ENCODE results near the gene SDHA. TPM values are rescaled to one million over a fixed set of nuclear protein-coding genes. Genes with fewer than 3 reads are reported as not detected.
"Not testable (repeated sequence)": the region's sequence is repeated elsewhere in the genome, so short reads cannot be mapped to it uniquely, and the experiment has no call there.

The SDHA gene
- total RNA-seq, 1 donor from 2014 or later, result 130 TPM

GRCh38 chr5:257148-257547 is 39.0 kb downstream of the SDHA start:
- TF ChIP-seq, protein P1, sequence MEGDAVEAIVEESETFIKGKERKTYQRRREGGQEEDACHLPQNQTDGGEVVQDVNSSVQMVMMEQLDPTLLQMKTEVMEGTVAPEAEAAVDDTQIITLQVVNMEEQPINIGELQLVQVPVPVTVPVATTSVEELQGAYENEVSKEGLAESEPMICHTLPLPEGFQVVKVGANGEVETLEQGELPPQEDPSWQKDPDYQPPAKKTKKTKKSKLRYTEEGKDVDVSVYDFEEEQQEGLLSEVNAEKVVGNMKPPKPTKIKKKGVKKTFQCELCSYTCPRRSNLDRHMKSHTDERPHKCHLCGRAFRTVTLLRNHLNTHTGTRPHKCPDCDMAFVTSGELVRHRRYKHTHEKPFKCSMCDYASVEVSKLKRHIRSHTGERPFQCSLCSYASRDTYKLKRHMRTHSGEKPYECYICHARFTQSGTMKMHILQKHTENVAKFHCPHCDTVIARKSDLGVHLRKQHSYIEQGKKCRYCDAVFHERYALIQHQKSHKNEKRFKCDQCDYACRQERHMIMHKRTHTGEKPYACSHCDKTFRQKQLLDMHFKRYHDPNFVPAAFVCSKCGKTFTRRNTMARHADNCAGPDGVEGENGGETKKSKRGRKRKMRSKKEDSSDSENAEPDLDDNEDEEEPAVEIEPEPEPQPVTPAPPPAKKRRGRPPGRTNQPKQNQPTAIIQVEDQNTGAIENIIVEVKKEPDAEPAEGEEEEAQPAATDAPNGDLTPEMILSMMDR (IDR thresholded peaks at IDR 0.05), result no peak
- H3K9me3 Mint-ChIP-seq (ENCODE audit: unreplicated experiment), result no peaks in the 10 kb centered on the region
- H3K27me3 Mint-ChIP-seq (ENCODE audit: unreplicated experiment), result no peaks in the 10 kb centered on the region
- no peaks in the 10 kb centered on the region for H3K4me1 Mint-ChIP-seq (ENCODE audit: unreplicated experiment)
- no peak overlapping the region for H3K27ac Mint-ChIP-seq (ENCODE audit: unreplicated experiment)
- DNase-seq (ENCODE audit: extremely low spot score, unreplicated experiment), result no peak
- no peak overlapping the region for H3K4me3 Mint-ChIP-seq (ENCODE audit: unreplicated experiment)
- peaks cover 41% of the 10 kb centered on the region for H3K36me3 Mint-ChIP-seq (ENCODE audit: unreplicated experiment)

DNA sequence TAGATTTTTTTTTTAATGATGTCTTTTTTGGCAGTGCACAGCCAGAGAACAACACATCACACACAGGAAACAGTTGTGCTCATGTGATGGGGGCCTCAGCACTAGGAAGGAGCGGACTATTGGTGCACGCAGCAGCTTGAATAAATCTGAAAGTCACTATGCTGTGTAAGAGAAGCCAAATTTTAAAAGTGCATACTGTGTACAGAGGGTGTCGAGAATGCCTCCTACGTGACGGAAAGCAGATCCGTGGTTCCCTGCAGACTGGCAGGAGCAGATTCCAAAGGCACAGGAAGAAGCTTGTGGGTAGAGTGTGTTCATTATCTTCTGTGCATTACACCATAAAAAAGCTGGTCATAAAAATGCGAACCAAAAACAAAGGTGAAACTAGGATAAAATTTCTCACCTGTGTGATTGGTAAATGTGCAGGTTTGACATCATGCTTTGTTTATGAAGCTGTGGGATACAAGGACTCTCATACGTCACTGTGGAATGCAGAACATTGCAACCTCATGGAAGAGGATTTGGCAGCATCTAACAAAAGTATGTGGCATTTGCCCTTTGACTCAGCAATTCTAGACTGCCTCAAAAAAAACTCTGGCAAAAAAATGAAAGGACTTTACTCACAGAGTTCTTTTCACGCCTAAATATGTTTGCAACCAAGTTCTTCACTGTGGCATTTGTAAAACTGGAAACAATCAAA is 45.3 kb downstream of the SDHA start:
- DNase-seq (ENCODE audit: extremely low spot score, unreplicated experiment); H3K9me3 Mint-ChIP-seq (ENCODE audit: unreplicated experiment); H3K27me3 Mint-ChIP-seq (ENCODE audit: unreplicated experiment): not testable (repeated sequence)
- H3K4me1 Mint-ChIP-seq (ENCODE audit: unreplicated experiment), result peaks cover 53% of the 10 kb centered on the region
- H3K4me3 Mint-ChIP-seq (ENCODE audit: unreplicated experiment), result peak overlapping the region; percentile 56
- peak overlapping the region; percentile 97 for H3K27ac Mint-ChIP-seq (ENCODE audit: unreplicated experiment)
- peaks cover 12% of the 10 kb centered on the region for H3K36me3 Mint-ChIP-seq (ENCODE audit: unreplicated experiment)

DNA sequence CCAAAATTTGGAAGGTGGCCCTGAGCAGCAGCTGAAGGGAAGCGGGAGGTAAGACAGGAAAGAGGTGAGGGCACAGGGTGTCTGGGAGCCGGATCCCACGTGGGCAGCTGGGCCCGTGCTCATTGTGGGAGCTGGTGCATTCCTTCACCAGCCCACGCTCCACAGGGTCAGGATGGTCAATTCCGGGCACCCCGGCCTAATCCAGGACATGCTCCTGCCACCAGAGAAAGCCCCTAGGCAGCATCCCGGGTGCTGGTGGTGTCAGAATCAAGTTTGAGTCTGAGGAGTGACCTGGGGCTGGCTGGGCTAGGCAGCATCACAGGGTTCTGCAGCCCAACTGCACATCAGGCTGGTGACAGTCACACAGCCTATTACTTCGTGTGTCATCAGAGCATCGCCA is 46.2 kb downstream of the SDHA start:
- H3K27ac Mint-ChIP-seq (ENCODE audit: unreplicated experiment), result peak overlapping the region; percentile 97
- TF ChIP-seq, protein P1 (IDR thresholded peaks at IDR 0.05), result no peak
- H3K4me3 Mint-ChIP-seq (ENCODE audit: unreplicated experiment), result peak overlapping the region; percentile 56
- H3K27me3 Mint-ChIP-seq (ENCODE audit: unreplicated experiment), result no peaks in the 10 kb centered on the region
- no peak for DNase-seq (ENCODE audit: extremely low spot score, unreplicated experiment)
- H3K9me3 Mint-ChIP-seq (ENCODE audit: unreplicated experiment), result no peaks in the 10 kb centered on the region
- H3K4me1 Mint-ChIP-seq (ENCODE audit: unreplicated experiment), result peaks cover 53% of the 10 kb centered on the region
- peaks cover 10% of the 10 kb centered on the region for H3K36me3 Mint-ChIP-seq (ENCODE audit: unreplicated experiment)

GRCh38 chr5:266311-267026 is 48.3 kb downstream of the SDHA start:
- Mint-ChIP-seq H3K27ac (ENCODE audit: unreplicated experiment) (peak overlapping the region; percentile 97), H3K4me3 (ENCODE audit: unreplicated experiment) (peak overlapping the region; percentile 55), H3K4me1 (ENCODE audit: unreplicated experiment) (peaks cover 63% of the 10 kb centered on the region)
- DNase-seq (ENCODE audit: extremely low spot score, unreplicated experiment); H3K27me3 Mint-ChIP-seq (ENCODE audit: unreplicated experiment); H3K9me3 Mint-ChIP-seq (ENCODE audit: unreplicated experiment); H3K36me3 Mint-ChIP-seq (ENCODE audit: unreplicated experiment): not testable (repeated sequence)

- TF ChIP-seq, protein P1 (IDR thresholded peaks at IDR 0.05), result no peak
- peaks cover 63% of the 10 kb centered on the region for H3K4me1 Mint-ChIP-seq (ENCODE audit: unreplicated experiment)
- H3K27ac Mint-ChIP-seq (ENCODE audit: unreplicated experiment), result peak overlapping the region; percentile 97
- H3K4me3 Mint-ChIP-seq (ENCODE audit: unreplicated experiment), result no peak overlapping the region
- no peaks in the 10 kb centered on the region for H3K9me3 Mint-ChIP-seq (ENCODE audit: unreplicated experiment)
- H3K27me3 Mint-ChIP-seq (ENCODE audit: unreplicated experiment), result no peaks in the 10 kb centered on the region
- peaks cover 7% of the 10 kb centered on the region for H3K36me3 Mint-ChIP-seq (ENCODE audit: unreplicated experiment)
- DNase-seq (ENCODE audit: extremely low spot score, unreplicated experiment), result no peak
Measured at GRCh38 chr5:267716-268115, 49.6 kb downstream of the SDHA start.

GRCh38 chr5:270340-270739 is 52.2 kb downstream of the SDHA start:
- H3K27me3 Mint-ChIP-seq (ENCODE audit: unreplicated experiment), result no peaks in the 10 kb centered on the region
- peaks cover 15% of the 10 kb centered on the region for H3K36me3 Mint-ChIP-seq (ENCODE audit: unreplicated experiment)
- H3K9me3 Mint-ChIP-seq (ENCODE audit: unreplicated experiment), result no peaks in the 10 kb centered on the region
- DNase-seq (ENCODE audit: extremely low spot score, unreplicated experiment), result no peak
- H3K27ac Mint-ChIP-seq (ENCODE audit: unreplicated experiment), result peak overlapping the region; percentile 95
- TF ChIP-seq, protein P1 (IDR thresholded peaks at IDR 0.05), result no peak
- H3K4me1 Mint-ChIP-seq (ENCODE audit: unreplicated experiment), result peaks cover 58% of the 10 kb centered on the region
- H3K4me3 Mint-ChIP-seq (ENCODE audit: unreplicated experiment), result peak overlapping the region; percentile 92

DNA sequence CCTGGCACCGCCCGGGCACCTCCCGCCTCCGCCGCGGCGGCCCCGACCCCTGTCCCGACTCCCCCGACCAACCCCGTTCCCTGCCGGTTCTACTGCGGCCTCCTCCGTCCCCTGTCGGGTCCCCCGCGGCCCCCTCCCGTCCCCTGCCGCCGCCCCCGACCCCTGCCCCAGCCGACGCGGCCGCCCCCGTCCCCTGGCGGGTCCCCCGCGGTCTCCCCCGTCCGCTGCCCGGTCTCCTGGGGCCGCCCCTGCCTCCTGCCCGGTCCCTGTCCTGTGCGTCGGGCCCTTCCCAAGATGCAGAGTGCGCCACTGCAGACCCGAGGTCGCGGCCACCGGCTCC is 53.7 kb downstream of the SDHA start:
- Mint-ChIP-seq H3K4me3 (ENCODE audit: unreplicated experiment) (peak overlapping the region; percentile 92), H3K36me3 (ENCODE audit: unreplicated experiment) (peaks cover 16% of the 10 kb centered on the region), H3K4me1 (ENCODE audit: unreplicated experiment) (peaks cover 44% of the 10 kb centered on the region), H3K27ac (ENCODE audit: unreplicated experiment) (peak overlapping the region; percentile 91)
- not testable (repeated sequence) for H3K9me3 Mint-ChIP-seq (ENCODE audit: unreplicated experiment); DNase-seq (ENCODE audit: extremely low spot score, unreplicated experiment); H3K27me3 Mint-ChIP-seq (ENCODE audit: unreplicated experiment)

GRCh38 chr5:273091-273490 is 55.0 kb downstream of the SDHA start:
- DNase-seq (ENCODE audit: extremely low spot score, unreplicated experiment); H3K27me3 Mint-ChIP-seq (ENCODE audit: unreplicated experiment); H3K9me3 Mint-ChIP-seq (ENCODE audit: unreplicated experiment): not testable (repeated sequence)
- peaks cover 17% of the 10 kb centered on the region for H3K36me3 Mint-ChIP-seq (ENCODE audit: unreplicated experiment)
- H3K4me1 Mint-ChIP-seq (ENCODE audit: unreplicated experiment), result peaks cover 32% of the 10 kb centered on the region
- peak overlapping the region; percentile 91 for H3K27ac Mint-ChIP-seq (ENCODE audit: unreplicated experiment)
- H3K4me3 Mint-ChIP-seq (ENCODE audit: unreplicated experiment), result peak overlapping the region; percentile 92

Measured in osteocyte (in vitro differentiated cells).